ENCODE results near the gene ROS1.

Gene ROS1

GRCh38 chr6:117327149-117328004 lies 98.4 kb downstream of the ROS1 start:
- Histone ChIP-seq H3K27ac (ENCODE audit: insufficient read depth, low read depth, low read length, poor library complexity, severe bottlenecking) (no peak overlapping the region), H3K9me3 (ENCODE audit: control insufficient read depth, low read length) (no peaks in the 10 kb centered on the region), H3K4me1 (ENCODE audit: control insufficient read depth, insufficient read depth, low read length) (no peaks in the 10 kb centered on the region), H3K4me3 (ENCODE audit: insufficient read depth, low read depth, low read length) (no peak overlapping the region), H3K36me3 (ENCODE audit: control insufficient read depth, insufficient read depth, low read length) (no peaks in the 10 kb centered on the region), H3K27me3 (ENCODE audit: control insufficient read depth, insufficient read depth, low read length, poor library complexity, severe bottlenecking) (no peaks in the 10 kb centered on the region)
- WGBS, 2 experiments, result 94 to 95% methylated on average over 7 of the region's 8 CpGs

- H3K9me3 ChIP-seq (ENCODE audit: control insufficient read depth, low read length), result no peaks in the 10 kb centered on the region
- no peak overlapping the region for H3K4me3 ChIP-seq (ENCODE audit: insufficient read depth, low read depth, low read length)
- H3K36me3 ChIP-seq (ENCODE audit: control insufficient read depth, insufficient read depth, low read length), result no peaks in the 10 kb centered on the region
- no peaks in the 10 kb centered on the region for H3K27me3 ChIP-seq (ENCODE audit: control insufficient read depth, insufficient read depth, low read length, poor library complexity, severe bottlenecking)
- 86 to 93% methylated on average over 1 of the region's 1 CpG for WGBS, 2 experiments
- H3K4me1 ChIP-seq (ENCODE audit: control insufficient read depth, insufficient read depth, low read length), result no peaks in the 10 kb centered on the region
- no peak overlapping the region for H3K27ac ChIP-seq (ENCODE audit: insufficient read depth, low read depth, low read length, poor library complexity, severe bottlenecking)
These were observed 99.3 kb downstream of the ROS1 start for GRCh38 chr6:117326396-117326795.

GRCh38 chr6:117317261-117317660 lies 108.5 kb downstream of the ROS1 start:
- Histone ChIP-seq H3K4me3 (ENCODE audit: insufficient read depth, low read depth, low read length) (no peak overlapping the region), H3K27me3 (ENCODE audit: control insufficient read depth, insufficient read depth, low read length, poor library complexity, severe bottlenecking) (no peaks in the 10 kb centered on the region), H3K36me3 (ENCODE audit: control insufficient read depth, insufficient read depth, low read length) (no peaks in the 10 kb centered on the region), H3K4me1 (ENCODE audit: control insufficient read depth, insufficient read depth, low read length) (peaks cover 15% of the 10 kb centered on the region), H3K9me3 (ENCODE audit: control insufficient read depth, low read length) (no peaks in the 10 kb centered on the region), H3K27ac (ENCODE audit: insufficient read depth, low read depth, low read length, poor library complexity, severe bottlenecking) (no peak overlapping the region)
- 53 to 64% methylated on average over 4 of the region's 4 CpGs for WGBS, 2 experiments

- 81 to 89% methylated on average over 1 of the region's 1 CpG for WGBS, 2 experiments
- no peak overlapping the region for H3K27ac ChIP-seq (ENCODE audit: insufficient read depth, low read depth, low read length, poor library complexity, severe bottlenecking)
- no peaks in the 10 kb centered on the region for H3K27me3 ChIP-seq (ENCODE audit: control insufficient read depth, insufficient read depth, low read length, poor library complexity, severe bottlenecking)
- no peaks in the 10 kb centered on the region for H3K9me3 ChIP-seq (ENCODE audit: control insufficient read depth, low read length)
- no peaks in the 10 kb centered on the region for H3K36me3 ChIP-seq (ENCODE audit: control insufficient read depth, insufficient read depth, low read length)
- peaks cover 15% of the 10 kb centered on the region for H3K4me1 ChIP-seq (ENCODE audit: control insufficient read depth, insufficient read depth, low read length)
- H3K4me3 ChIP-seq (ENCODE audit: insufficient read depth, low read depth, low read length), result no peak overlapping the region
These were observed 114.0 kb downstream of the ROS1 start for GRCh38 chr6:117311726-117312125.

- Histone ChIP-seq H3K27me3 (ENCODE audit: control insufficient read depth, insufficient read depth, low read length, poor library complexity, severe bottlenecking) (no peaks in the 10 kb centered on the region), H3K36me3 (ENCODE audit: control insufficient read depth, insufficient read depth, low read length) (no peaks in the 10 kb centered on the region), H3K9me3 (ENCODE audit: control insufficient read depth, low read length) (no peaks in the 10 kb centered on the region), H3K4me1 (ENCODE audit: control insufficient read depth, insufficient read depth, low read length) (peaks cover 15% of the 10 kb centered on the region), H3K27ac (ENCODE audit: insufficient read depth, low read depth, low read length, poor library complexity, severe bottlenecking) (no peak overlapping the region), H3K4me3 (ENCODE audit: insufficient read depth, low read depth, low read length) (no peak overlapping the region)
- 91 to 98% methylated on average over 3 of the region's 3 CpGs for WGBS, 2 experiments
These were observed 114.4 kb downstream of the ROS1 start for GRCh38 chr6:117311310-117311709.

- no peaks in the 10 kb centered on the region for H3K27me3 ChIP-seq (ENCODE audit: control insufficient read depth, insufficient read depth, low read length, poor library complexity, severe bottlenecking)
- H3K4me3 ChIP-seq (ENCODE audit: insufficient read depth, low read depth, low read length), result no peak overlapping the region
- no peaks in the 10 kb centered on the region for H3K9me3 ChIP-seq (ENCODE audit: control insufficient read depth, low read length)
- no peaks in the 10 kb centered on the region for H3K36me3 ChIP-seq (ENCODE audit: control insufficient read depth, insufficient read depth, low read length)
- H3K4me1 ChIP-seq (ENCODE audit: control insufficient read depth, insufficient read depth, low read length), result peaks cover 6% of the 10 kb centered on the region
- no peak overlapping the region for H3K27ac ChIP-seq (ENCODE audit: insufficient read depth, low read depth, low read length, poor library complexity, severe bottlenecking)
These were observed 116.1 kb downstream of the ROS1 start for GRCh38 chr6:117309611-117310010.

GRCh38 chr6:117309069-117309468 lies 116.7 kb downstream of the ROS1 start:
- H3K4me1 ChIP-seq (ENCODE audit: control insufficient read depth, insufficient read depth, low read length), result peaks cover under 1% of the 10 kb centered on the region
- WGBS, 2 experiments, result 93 to 98% methylated on average over 3 of the region's 3 CpGs

GRCh38 chr6:117307655-117308054 lies 118.1 kb downstream of the ROS1 start:
- 81 to 86% methylated on average over 3 of the region's 3 CpGs for WGBS, 2 experiments
- Histone ChIP-seq H3K9me3 (ENCODE audit: control insufficient read depth, low read length) (no peaks in the 10 kb centered on the region), H3K4me3 (ENCODE audit: insufficient read depth, low read depth, low read length) (no peak overlapping the region), H3K36me3 (ENCODE audit: control insufficient read depth, insufficient read depth, low read length) (no peaks in the 10 kb centered on the region), H3K4me1 (ENCODE audit: control insufficient read depth, insufficient read depth, low read length) (no peaks in the 10 kb centered on the region), H3K27me3 (ENCODE audit: control insufficient read depth, insufficient read depth, low read length, poor library complexity, severe bottlenecking) (no peaks in the 10 kb centered on the region), H3K27ac (ENCODE audit: insufficient read depth, low read depth, low read length, poor library complexity, severe bottlenecking) (no peak overlapping the region)

More at GRCh38 chr6:117309069-117309468, 116.7 kb downstream of the ROS1 start:
- Histone ChIP-seq H3K27ac (ENCODE audit: insufficient read depth, low read depth, low read length, poor library complexity, severe bottlenecking) (no peak overlapping the region), H3K9me3 (ENCODE audit: control insufficient read depth, low read length) (no peaks in the 10 kb centered on the region), H3K27me3 (ENCODE audit: control insufficient read depth, insufficient read depth, low read length, poor library complexity, severe bottlenecking) (no peaks in the 10 kb centered on the region), H3K36me3 (ENCODE audit: control insufficient read depth, insufficient read depth, low read length) (no peaks in the 10 kb centered on the region), H3K4me3 (ENCODE audit: insufficient read depth, low read depth, low read length) (no peak overlapping the region)

GRCh38 chr6:117306227-117306790 lies 119.4 kb downstream of the ROS1 start:
- Histone ChIP-seq H3K27me3 (ENCODE audit: control insufficient read depth, insufficient read depth, low read length, poor library complexity, severe bottlenecking) (no peaks in the 10 kb centered on the region), H3K4me3 (ENCODE audit: insufficient read depth, low read depth, low read length) (no peak overlapping the region), H3K27ac (ENCODE audit: insufficient read depth, low read depth, low read length, poor library complexity, severe bottlenecking) (no peak overlapping the region), H3K36me3 (ENCODE audit: control insufficient read depth, insufficient read depth, low read length) (no peaks in the 10 kb centered on the region), H3K9me3 (ENCODE audit: control insufficient read depth, low read length) (no peaks in the 10 kb centered on the region), H3K4me1 (ENCODE audit: control insufficient read depth, insufficient read depth, low read length) (no peaks in the 10 kb centered on the region)
- 88 to 95% methylated on average over 2 to 3 of the region's 3 CpGs for WGBS, 2 experiments

- no peaks in the 10 kb centered on the region for H3K27me3 ChIP-seq (ENCODE audit: control insufficient read depth, insufficient read depth, low read length, poor library complexity, severe bottlenecking)
- no peaks in the 10 kb centered on the region for H3K4me1 ChIP-seq (ENCODE audit: control insufficient read depth, insufficient read depth, low read length)
- no peak overlapping the region for H3K27ac ChIP-seq (ENCODE audit: insufficient read depth, low read depth, low read length, poor library complexity, severe bottlenecking)
- no peak overlapping the region for H3K4me3 ChIP-seq (ENCODE audit: insufficient read depth, low read depth, low read length)
- 91 to 95% methylated on average over 2 of the region's 2 CpGs for WGBS, 2 experiments
- H3K36me3 ChIP-seq (ENCODE audit: control insufficient read depth, insufficient read depth, low read length), result no peaks in the 10 kb centered on the region
- no peaks in the 10 kb centered on the region for H3K9me3 ChIP-seq (ENCODE audit: control insufficient read depth, low read length)
These were observed 121.3 kb downstream of the ROS1 start for GRCh38 chr6:117304446-117304845.

Measured in ectodermal cell (in vitro differentiated cells).